Measurements from ENCODE around the gene TMEM237.

The TMEM237 gene

GRCh38 chr2:201660293-201660895 is 17.1 kb upstream of the TMEM237 start:
- TF ChIP-seq, protein P1, sequence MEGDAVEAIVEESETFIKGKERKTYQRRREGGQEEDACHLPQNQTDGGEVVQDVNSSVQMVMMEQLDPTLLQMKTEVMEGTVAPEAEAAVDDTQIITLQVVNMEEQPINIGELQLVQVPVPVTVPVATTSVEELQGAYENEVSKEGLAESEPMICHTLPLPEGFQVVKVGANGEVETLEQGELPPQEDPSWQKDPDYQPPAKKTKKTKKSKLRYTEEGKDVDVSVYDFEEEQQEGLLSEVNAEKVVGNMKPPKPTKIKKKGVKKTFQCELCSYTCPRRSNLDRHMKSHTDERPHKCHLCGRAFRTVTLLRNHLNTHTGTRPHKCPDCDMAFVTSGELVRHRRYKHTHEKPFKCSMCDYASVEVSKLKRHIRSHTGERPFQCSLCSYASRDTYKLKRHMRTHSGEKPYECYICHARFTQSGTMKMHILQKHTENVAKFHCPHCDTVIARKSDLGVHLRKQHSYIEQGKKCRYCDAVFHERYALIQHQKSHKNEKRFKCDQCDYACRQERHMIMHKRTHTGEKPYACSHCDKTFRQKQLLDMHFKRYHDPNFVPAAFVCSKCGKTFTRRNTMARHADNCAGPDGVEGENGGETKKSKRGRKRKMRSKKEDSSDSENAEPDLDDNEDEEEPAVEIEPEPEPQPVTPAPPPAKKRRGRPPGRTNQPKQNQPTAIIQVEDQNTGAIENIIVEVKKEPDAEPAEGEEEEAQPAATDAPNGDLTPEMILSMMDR (IDR thresholded peaks at IDR 0.05; ENCODE audit: low read depth, low read length, missing control alignments): no peak
- DNase-seq (ENCODE audit: low read depth): no peak
- no peak overlapping the region for H3K4me3 ChIP-seq (ENCODE audit: low read depth, low read length)

DNA sequence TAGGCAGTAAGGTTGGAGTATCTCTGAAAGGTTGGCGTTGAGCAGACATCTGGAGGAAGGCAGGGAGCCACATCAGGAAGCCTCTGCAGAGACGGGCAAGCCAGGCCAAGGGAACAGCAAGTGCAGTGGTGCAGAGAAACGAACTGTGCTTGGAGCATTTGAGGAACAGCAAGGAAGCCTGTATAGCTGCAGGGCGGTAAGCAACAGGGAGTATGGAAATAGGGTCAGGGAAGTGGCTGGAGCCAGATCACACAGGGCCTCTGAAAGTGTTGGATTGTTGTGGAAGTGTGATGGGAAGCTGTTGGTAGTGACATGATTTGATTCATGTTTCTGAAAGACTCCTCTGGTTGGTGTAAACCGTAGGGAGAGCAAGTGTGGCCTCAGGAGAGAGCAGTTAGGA is 13.4 kb upstream of the TMEM237 start:
- H3K4me3 ChIP-seq (ENCODE audit: low read depth, low read length): no peak overlapping the region
- no peak for DNase-seq (ENCODE audit: low read depth)
- TF ChIP-seq, protein P1 (IDR thresholded peaks at IDR 0.05; ENCODE audit: low read depth, low read length, missing control alignments): no peak

GRCh38 chr2:201656102-201656501 is 12.8 kb upstream of the TMEM237 start:
- TF ChIP-seq, protein P1 (IDR thresholded peaks at IDR 0.05; ENCODE audit: low read depth, low read length, missing control alignments): no peak
- H3K4me3 ChIP-seq (ENCODE audit: low read depth, low read length): no peak overlapping the region
- no peak for DNase-seq (ENCODE audit: low read depth)

DNA sequence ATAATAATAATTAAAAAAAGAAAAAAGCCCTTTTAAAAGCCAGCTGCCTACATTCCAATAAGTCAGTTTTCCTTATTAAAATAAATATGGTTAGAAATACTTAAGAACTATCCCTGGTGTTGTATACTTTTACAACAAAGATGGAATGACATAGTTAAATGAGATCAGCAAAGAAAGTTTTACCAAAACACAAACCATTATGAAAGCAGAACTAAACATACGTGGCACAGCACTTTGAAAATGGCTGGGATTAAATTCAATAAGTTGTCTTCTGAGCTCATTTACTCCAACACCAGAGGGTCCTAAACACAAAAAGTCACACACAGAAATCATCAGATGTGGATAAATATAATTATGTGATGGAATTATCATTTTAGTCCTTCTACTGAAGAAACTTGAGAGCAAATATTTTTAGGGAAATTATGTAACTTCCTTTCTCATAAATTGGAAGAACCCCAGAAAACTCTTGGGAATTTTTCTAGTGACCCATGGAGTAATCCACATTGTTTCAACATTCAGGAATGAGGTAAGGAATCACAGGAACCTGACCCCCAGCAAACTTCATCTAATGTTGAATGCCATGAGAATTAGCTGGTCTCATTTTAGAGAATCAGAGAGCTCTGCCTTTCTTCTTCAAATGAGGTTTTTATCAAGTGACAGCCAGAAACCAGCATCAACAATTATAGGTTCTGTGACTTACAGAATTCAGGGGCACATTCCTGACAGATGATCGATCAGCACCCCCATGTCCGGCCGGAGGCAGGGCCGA is 11.5 kb upstream of the TMEM237 start:
- DNase-seq (ENCODE audit: low read depth): no peak
- H3K4me3 ChIP-seq (ENCODE audit: low read depth, low read length): no peak overlapping the region
- TF ChIP-seq, protein P1 (IDR thresholded peaks at IDR 0.05; ENCODE audit: low read depth, low read length, missing control alignments): no peak

- TF ChIP-seq, protein P1 (IDR thresholded peaks at IDR 0.05; ENCODE audit: low read depth, low read length, missing control alignments): no peak
- no peak overlapping the region for H3K4me3 ChIP-seq (ENCODE audit: low read depth, low read length)
- DNase-seq (ENCODE audit: low read depth): no peak
These were observed 9.9 kb upstream of the TMEM237 start for GRCh38 chr2:201653221-201653620.

- no peak overlapping the region for H3K4me3 ChIP-seq (ENCODE audit: low read depth, low read length)
- DNase-seq (ENCODE audit: low read depth): no peak
- TF ChIP-seq, protein P1 (IDR thresholded peaks at IDR 0.05; ENCODE audit: low read depth, low read length, missing control alignments): no peak
These were observed 6.1 kb upstream of the TMEM237 start for GRCh38 chr2:201649442-201649841.
